ENCODE measurements around the gene RECQL. TPM values are rescaled to one million over a fixed set of nuclear protein-coding genes. Genes with fewer than 3 reads are reported as not detected.

Gene RECQL
- total and polyA plus RNA-seq, 2 of the 8 experiments (the other 6 are each of a cell fraction or from before 2014, with no cell fraction given): 8.1 to 40.3 TPM

- ChIA-PET POLR2A (ENCODE audit: partially characterized antibody) (no interaction called here), CTCF (ENCODE audit: partially characterized antibody) (interaction anchor here (0.8 to 1.0 kb wide), 2 partner anchors 102 to 171 kb away, joined by 3 read pairs; no protein-coding TSS in a partner anchor)
- no peak overlapping the region for H3K4me2 ChIP-seq (ENCODE audit: insufficient read depth in 1 of 2, low read depth in 2 of 2, low read length in 2 of 2)
- no peak overlapping the region for H2BK120ac ChIP-seq (replicated peaks; ENCODE audit: low read depth, low read length)
- H3K4me1 ChIP-seq (replicated peaks in 1 of 4; ENCODE audit: control insufficient read depth in 3 of 4, insufficient read depth in 4 of 4, low read length in 3 of 4): no peaks in the 10 kb centered on the region
- H3K79me1 ChIP-seq (ENCODE audit: low read depth, low read length): peaks cover 4% of the 10 kb centered on the region; the same call in 1 of the 2 replicates
- H3K27me3 ChIP-seq (replicated peaks in 1 of 4; ENCODE audit: control insufficient read depth in 3 of 4, extremely low read depth in 1 of 4, insufficient read depth in 3 of 4, low read length in 3 of 4): no peaks in the 10 kb centered on the region
- no peak overlapping the region for H2BK5ac ChIP-seq (ENCODE audit: low read depth, low read length)
- no peaks in the 10 kb centered on the region for H3K23me2 ChIP-seq (ENCODE audit: low read depth, low read length)
- H3K4me3 ChIP-seq (ENCODE audit: extremely low read depth in 1 of 4, insufficient read depth in 2 of 4, low read depth in 3 of 4, low read length in 4 of 4): no peak overlapping the region
- 83% methylated on average over 2 of the region's 2 CpGs; no CpG with 5 or more reads in 1 of the 2 experiments for WGBS, 2 experiments (ENCODE audit: extremely low coverage in 1 of 2, insufficient coverage in 1 of 2, insufficient read length in 1 of 2, insufficient replicate concordance in 2 of 2, low coverage in 1 of 2, low lambda C conversion rate in 2 of 2, missing lambda C conversion rate in 1 of 2)
- H2BK15ac ChIP-seq (ENCODE audit: low read length): no peak overlapping the region
- H2BK20ac ChIP-seq (ENCODE audit: low read length): no peak overlapping the region
- no peak overlapping the region for H3K18ac ChIP-seq (ENCODE audit: extremely low read depth, low read length)
- FAIRE-seq: no peak
- peaks cover 0 to 18% (median 5%) of the 10 kb centered on the region in 4 experiments; a peak in 2 of 8 replicates for H3K36me3 ChIP-seq (ENCODE audit: control insufficient read depth in 2 of 4, insufficient read depth in 4 of 4, low read length in 3 of 4)
- peaks cover 0 to 3% of the 10 kb centered on the region in 2 experiments for H4K20me1 ChIP-seq (replicated peaks in 1 of 2; ENCODE audit: control insufficient read depth in 1 of 2, insufficient read depth in 2 of 2, low read length in 2 of 2)
- no peak overlapping the region for H3K14ac ChIP-seq (ENCODE audit: insufficient read length)
- H3K9ac ChIP-seq (replicated peaks in 1 of 4; ENCODE audit: extremely low read depth in 1 of 4, low read depth in 3 of 4, low read length in 3 of 4): no peak overlapping the region
- no peak overlapping the region for H2BK12ac ChIP-seq (ENCODE audit: low read depth, low read length)
- H4K8ac ChIP-seq (ENCODE audit: extremely low read depth, insufficient read depth, low read length): no peak overlapping the region
- no peak overlapping the region for H2AK5ac ChIP-seq (ENCODE audit: low read depth, low read length)
- H3K4ac ChIP-seq (replicated peaks; ENCODE audit: insufficient read length, low read depth, low read length): no peak overlapping the region
- no peak for DNase-seq (ENCODE audit: low read depth in 1 of 2, low spot score in 2 of 2)
- H3K79me2 ChIP-seq (ENCODE audit: control insufficient read depth in 1 of 2, insufficient read depth in 2 of 2, low read length in 2 of 2): peaks cover 9 to 43% of the 10 kb centered on the region in 2 experiments; a peak in 3 of 4 replicates
- H3K27ac ChIP-seq (ENCODE audit: low read depth, low read length): no peak overlapping the region
- H3K56ac ChIP-seq (replicated peaks; ENCODE audit: insufficient read length, low read depth, low read length): no peak overlapping the region
- H4K91ac ChIP-seq (replicated peaks; ENCODE audit: insufficient read length, low read length): no peak overlapping the region
- H2AFZ ChIP-seq (ENCODE audit: low read length): no peak overlapping the region
- no peak overlapping the region for H3K23ac ChIP-seq (ENCODE audit: insufficient read length)
- no peak overlapping the region for H4K5ac ChIP-seq (ENCODE audit: insufficient read length, low read depth, low read length)
- no peaks in the 10 kb centered on the region for H3K9me3 ChIP-seq (ENCODE audit: insufficient read depth in 2 of 2, low read depth in 1 of 2, low read length in 1 of 2)
- TF ChIP-seq CTBP2 (IDR thresholded peaks at IDR 0.05; ENCODE audit: borderline replicate concordance, insufficient read depth, insufficient read length, low read length): no peak
- no peak for TF ChIP-seq EP300 (IDR thresholded peaks at IDR 0.05; ENCODE audit: borderline replicate concordance in 1 of 2, low read depth in 2 of 2, low read length in 2 of 2)
- TF ChIP-seq SUZ12 (IDR thresholded peaks at IDR 0.05; ENCODE audit: low read length): no peak
- TF ChIP-seq, protein P1, sequence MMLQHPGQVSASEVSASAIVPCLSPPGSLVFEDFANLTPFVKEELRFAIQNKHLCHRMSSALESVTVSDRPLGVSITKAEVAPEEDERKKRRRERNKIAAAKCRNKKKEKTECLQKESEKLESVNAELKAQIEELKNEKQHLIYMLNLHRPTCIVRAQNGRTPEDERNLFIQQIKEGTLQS (IDR thresholded peaks at IDR 0.05; ENCODE audit: insufficient read depth, low read depth, low read length): no peak
Observed at GRCh38 chr12:21507849-21508248, 6.4 kb upstream of the RECQL start.

Data from H1 (cell line).